ENCODE data around the gene ZNRF2. TPM values are rescaled to one million over a fixed set of nuclear protein-coding genes. Genes with fewer than 3 reads are reported as not detected.

The ZNRF2 gene
- total and polyA plus RNA-seq, 2 of the 13 experiments (the other 11 are each of a cell fraction or from before 2014, with no cell fraction given): 3.5 to 7.7 TPM

DNA sequence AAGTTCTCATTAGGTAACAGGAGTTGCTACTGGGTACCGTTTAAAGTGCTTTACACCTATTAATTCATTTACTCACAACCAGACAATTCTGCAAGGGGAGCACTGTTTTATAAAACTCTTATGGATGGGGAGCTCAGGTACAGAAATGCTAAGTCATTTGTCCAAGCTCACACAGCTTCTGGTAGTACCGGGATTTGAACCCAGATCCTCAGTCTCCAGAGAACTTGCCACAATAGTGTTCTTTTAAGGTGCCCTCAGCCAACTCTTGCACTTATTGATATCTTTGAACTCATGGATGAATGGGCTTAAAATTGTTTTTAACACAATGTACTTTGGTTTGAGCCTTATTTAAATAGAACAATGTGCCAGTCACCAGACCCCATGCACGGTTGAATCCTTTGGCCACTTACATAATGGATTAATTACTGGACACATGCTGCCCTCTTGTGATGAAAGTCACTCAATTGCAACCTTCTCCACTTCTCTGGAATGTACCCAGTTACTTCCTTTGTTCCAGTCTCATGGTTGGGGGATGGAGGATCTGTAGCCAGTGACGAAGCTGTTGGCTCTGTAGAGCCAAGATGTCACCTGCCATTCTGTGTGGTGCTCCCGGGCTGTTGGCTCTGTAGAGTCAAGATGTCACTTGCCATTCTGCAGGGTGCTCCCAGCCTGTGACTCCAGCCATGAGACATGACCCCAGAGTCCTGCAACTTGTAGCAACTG lies 128.5 kb downstream of the ZNRF2 start (continued):
- TF ChIP-seq, protein P1, sequence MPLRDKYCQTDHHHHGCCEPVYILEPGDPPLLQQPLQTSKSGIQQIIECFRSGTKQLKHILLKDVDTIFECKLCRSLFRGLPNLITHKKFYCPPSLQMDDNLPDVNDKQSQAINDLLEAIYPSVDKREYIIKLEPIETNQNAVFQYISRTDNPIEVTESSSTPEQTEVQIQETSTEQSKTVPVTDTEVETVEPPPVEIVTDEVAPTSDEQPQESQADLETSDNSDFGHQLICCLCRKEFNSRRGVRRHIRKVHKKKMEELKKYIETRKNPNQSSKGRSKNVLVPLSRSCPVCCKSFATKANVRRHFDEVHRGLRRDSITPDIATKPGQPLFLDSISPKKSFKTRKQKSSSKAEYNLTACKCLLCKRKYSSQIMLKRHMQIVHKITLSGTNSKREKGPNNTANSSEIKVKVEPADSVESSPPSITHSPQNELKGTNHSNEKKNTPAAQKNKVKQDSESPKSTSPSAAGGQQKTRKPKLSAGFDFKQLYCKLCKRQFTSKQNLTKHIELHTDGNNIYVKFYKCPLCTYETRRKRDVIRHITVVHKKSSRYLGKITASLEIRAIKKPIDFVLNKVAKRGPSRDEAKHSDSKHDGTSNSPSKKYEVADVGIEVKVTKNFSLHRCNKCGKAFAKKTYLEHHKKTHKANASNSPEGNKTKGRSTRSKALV (CRISPR knock-in tag; IDR thresholded peaks at IDR 0.05): no peak
- TF ChIP-seq KIAA2018 (CRISPR knock-in tag; IDR thresholded peaks at IDR 0.05; ENCODE audit: borderline replicate concordance) (no peak), SPEN (CRISPR knock-in tag; IDR thresholded peaks at IDR 0.05; ENCODE audit: low read depth) (no peak), HMGA1 (CRISPR knock-in tag; conservative IDR thresholded peaks at IDR 0.05) (no peak), GATAD2A (CRISPR knock-in tag; IDR thresholded peaks at IDR 0.05) (no peak), ERF (CRISPR knock-in tag; IDR thresholded peaks at IDR 0.05) (no peak), SP140L (CRISPR knock-in tag; IDR thresholded peaks at IDR 0.05; ENCODE audit: borderline replicate concordance) (no peak), ZNF609 (CRISPR knock-in tag; IDR thresholded peaks at IDR 0.05; ENCODE audit: borderline replicate concordance) (no peak), ZNF776 (CRISPR knock-in tag; IDR thresholded peaks at IDR 0.05) (no peak), ZNF143 (CRISPR knock-in tag; IDR thresholded peaks at IDR 0.05) (no peak), ZBTB20 (CRISPR knock-in tag; IDR thresholded peaks at IDR 0.05; ENCODE audit: borderline replicate concordance, low read depth) (no peak), ZNF790 (CRISPR knock-in tag; IDR thresholded peaks at IDR 0.05; ENCODE audit: borderline replicate concordance) (no peak), PTBP1 (IDR thresholded peaks at IDR 0.05; ENCODE audit: low read depth, low read length, poor library complexity, severe bottlenecking) (no peak)

Data from HepG2 (cell line).